SK-N-SH (cell line): ENCODE measurements around the gene CADM1.

Experiments used
- CTCF ChIP-seq: fragments of 200-600 bp; sonication (generic); IDR thresholded peaks from 2 replicates; pipeline ENCODE4 v1.6.1; 2017; ENCODE audit warnings: antibody characterized with exemption, mild to moderate bottlenecking, moderate library complexity
- EP300 ChIP-seq, 2 experiments: IDR thresholded peaks; 2 replicates each; pipeline versions ENCODE4 v1.4.0 to v1.6.1; 2012; ENCODE audit warnings: borderline replicate concordance in 1 of 2, low read depth in 1 of 2, low read length in 1 of 2
- EZH2phosphoT487 ChIP-seq: fragments of 200-600 bp; sonication (generic); IDR thresholded peaks from 2 replicates; pipeline ENCODE4 v1.6.1; 2017; ENCODE audit warnings: low read depth, mixed run types, mild to moderate bottlenecking, antibody characterized with exemption, moderate library complexity, borderline replicate concordance
- POLR2AphosphoS5 ChIP-seq: IDR thresholded peaks from 2 replicates; pipeline ENCODE4 v1.6.1; 2012; ENCODE audit warnings: low read depth, low read length
- RAD21 ChIP-seq: IDR thresholded peaks from 2 replicates; pipeline ENCODE4 v1.6.1; 2012; ENCODE audit warnings: mild to moderate bottlenecking, low read length
- USF2 ChIP-seq: fragments of 150-350 bp; IDR thresholded peaks from 2 replicates; pipeline ENCODE4 v1.6.1; 2017; ENCODE audit warnings: antibody characterized with exemption, low read length, low read depth, borderline replicate concordance

GRCh38 chr11:115493905-115494304 lies 10.3 kb downstream of the CADM1 start:
- TF ChIP-seq USF2 (no peak), CTCF (no peak), RAD21 (no peak), POLR2AphosphoS5 (no peak), EZH2phosphoT487 (no peak), EP300 (IDR thresholded peaks at IDR 0.05; ENCODE audit: borderline replicate concordance in 1 of 2, low read depth in 1 of 2, low read length in 1 of 2) (no peak)
